CD4-positive, alpha-beta T cell (primary cell): ENCODE results near the gene DYRK1A. TPM values are rescaled to one million over a fixed set of nuclear protein-coding genes. Genes with fewer than 3 reads are reported as not detected.

Experiments
- ATAC-seq: fragments of 200-7000 bp; cut with Tn5 transposase; one replicate; pipeline ENCODE4 v1.10.0; 2022; ENCODE audit warnings: mild to moderate bottlenecking; ENCODE audit not compliant: poor library complexity
- CTCF ChIA-PET: fragments of 350-600 bp; sonication (Branson Sonifier 250); formaldehyde crosslinking; loops from one replicate; lab custom pipeline; 2021; ENCODE audit warnings: antibody characterized with exemption, inconsistent platforms; lab: Charles Lee
- POLR2A ChIA-PET: fragments of 350-600 bp; sonication (Branson Sonifier 250); formaldehyde crosslinking; loops from one replicate; lab custom pipeline; 2021; ENCODE audit warnings: antibody characterized with exemption, inconsistent platforms; lab: Charles Lee
- DNase-seq, 14 experiments: peaks; one replicate each; pipeline ENCODE4 v3.0.0-alpha.2; 2013 to 2020; ENCODE audit warnings: mixed read lengths in 2 of 14
- H3K27ac ChIP-seq, 2 donors: one replicate each; pipeline versions ENCODE4 v1.5.1 to v1.7.0; 2013; ENCODE audit warnings: low read length in 2 of 2, low read depth in 1 of 2, mild to moderate bottlenecking in 1 of 2
- H3K27me3 ChIP-seq, 2 experiments: 1 replicate in 1 of 2; 2 replicates in 1 of 2; pipeline versions ENCODE4 v1.6.1 to v1.7.0; 2013; ENCODE audit warnings: low read length in 2 of 2, control low read depth in 1 of 2, mild to moderate bottlenecking in 1 of 2, moderate library complexity in 1 of 2; ENCODE audit not compliant: insufficient read depth in 2 of 2, control insufficient read depth in 1 of 2
- H3K36me3 ChIP-seq: one replicate; pipeline ENCODE4 v1.6.1; 2013; ENCODE audit warnings: low read length, control low read depth; ENCODE audit not compliant: insufficient read depth
- H3K4me1 ChIP-seq: one replicate; pipeline ENCODE4 v1.6.1; 2013; ENCODE audit warnings: low read length, control low read depth; ENCODE audit not compliant: insufficient read depth
- H3K4me3 ChIP-seq: one replicate; pipeline ENCODE4 v1.5.1; 2013; ENCODE audit warnings: mild to moderate bottlenecking, low read length, moderate library complexity
- H3K9me3 ChIP-seq, 2 experiments: 1 replicate in 1 of 2; 2 replicates in 1 of 2; pipeline versions ENCODE4 v1.6.1 to v1.7.0; 2013; ENCODE audit warnings: low read length in 2 of 2, mild to moderate bottlenecking in 2 of 2, control low read depth in 1 of 2, moderate library complexity in 1 of 2; ENCODE audit not compliant: control insufficient read depth in 1 of 2, insufficient read depth in 1 of 2
- H3K27ac Mint-ChIP-seq: one replicate; pipeline ENCODE4 v1.8.0; 2020; ENCODE audit warnings: mixed read lengths
- H3K27me3 Mint-ChIP-seq: one replicate; pipeline ENCODE4 v1.8.0; 2021; ENCODE audit warnings: mixed read lengths
- H3K36me3 Mint-ChIP-seq: one replicate; pipeline ENCODE4 v1.8.0; 2021; ENCODE audit warnings: low read depth, mixed read lengths
- H3K4me1 Mint-ChIP-seq: one replicate; pipeline ENCODE4 v1.8.0; 2021; ENCODE audit warnings: low read depth, mixed read lengths
- H3K4me3 Mint-ChIP-seq: one replicate; pipeline ENCODE4 v1.8.0; 2020; ENCODE audit warnings: mild to moderate bottlenecking, mixed read lengths
- H3K9me3 Mint-ChIP-seq: one replicate; pipeline ENCODE4 v1.8.0; 2020; ENCODE audit warnings: mixed read lengths
- intact Hi-C, 2 experiments: fragments of 100-400 bp; cut with DNase I in 1 of 2; cut with micrococcal nuclease in 1 of 2; formaldehyde crosslinking; loops; one replicate each; pipeline versions ENCODE4 v1.15.1 to v1.9.0; 2023 to 2025; cut with DNase I, micrococcal nuclease
- total RNA-seq, 174 experiments: library from RNA in 2 of 174; stranded (reverse) in 2 of 174; gene quantifications; one replicate each; pipeline ENCODE4 v1.2.3 and lab custom pipeline; 2021 to 2026
- TF ChIP-seq, protein P1 (sequence below): fragments of 200-600 bp; IDR thresholded peaks from one replicate; pipeline ENCODE4 v1.8.0; 2022; ENCODE audit warnings: antibody characterized with exemption, mild to moderate bottlenecking

Gene DYRK1A
- total RNA-seq, 2 experiments from 2014 or later, result 135 to 145 TPM

DNA sequence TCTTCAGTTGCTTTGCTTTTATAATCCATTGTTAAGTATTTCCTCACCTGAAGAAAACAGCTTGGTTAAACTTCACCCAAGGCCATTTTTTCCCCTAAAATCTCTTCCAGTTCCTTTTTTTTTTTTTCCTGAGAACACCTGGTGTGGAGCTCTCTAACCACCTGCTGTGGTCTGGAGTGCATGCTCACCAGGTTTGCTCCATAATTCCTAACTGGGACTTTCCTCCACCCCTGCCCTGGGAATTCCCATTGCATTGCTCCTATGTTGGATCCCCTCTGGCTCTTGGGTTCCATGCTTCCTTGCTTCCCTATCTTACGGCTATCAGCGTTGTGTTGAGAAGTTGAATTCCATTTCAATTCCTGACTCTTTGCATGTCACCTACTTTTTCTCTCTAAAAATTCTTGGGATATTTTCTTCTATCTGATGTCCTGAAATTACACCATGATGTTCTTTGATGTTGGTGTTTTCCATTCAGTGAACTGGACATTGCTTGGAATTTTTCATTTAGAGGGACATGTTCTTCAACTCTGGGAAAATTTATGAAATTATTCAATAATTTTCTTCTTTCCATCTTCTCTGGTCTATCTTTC, 19.6 kb upstream of the DYRK1A start:
- H3K27ac ChIP-seq, result no peak overlapping the region
- Mint-ChIP-seq H3K4me1 (no peaks in the 10 kb centered on the region), H3K27me3 (no peaks in the 10 kb centered on the region), H3K4me3 (no peak overlapping the region), H3K9me3 (peaks cover 15% of the 10 kb centered on the region), H3K36me3 (peaks cover 7% of the 10 kb centered on the region), H3K27ac (no peak overlapping the region)
- ATAC-seq (no peak), DNase-seq (no peak)
- ChIA-PET CTCF (no interaction called here), POLR2A (interaction anchor here (1.9 kb wide), 1 partner anchor 19 kb away, joined by 3 read pairs; no protein-coding TSS in a partner anchor)
- no peak overlapping the region for H3K4me3 ChIP-seq
- H3K27me3 ChIP-seq, result no peaks in the 10 kb centered on the region
- H3K36me3 ChIP-seq, result no peaks in the 10 kb centered on the region
- peaks cover 12 to 26% of the 10 kb centered on the region in 2 experiments for H3K9me3 ChIP-seq
- TF ChIP-seq, protein P1, sequence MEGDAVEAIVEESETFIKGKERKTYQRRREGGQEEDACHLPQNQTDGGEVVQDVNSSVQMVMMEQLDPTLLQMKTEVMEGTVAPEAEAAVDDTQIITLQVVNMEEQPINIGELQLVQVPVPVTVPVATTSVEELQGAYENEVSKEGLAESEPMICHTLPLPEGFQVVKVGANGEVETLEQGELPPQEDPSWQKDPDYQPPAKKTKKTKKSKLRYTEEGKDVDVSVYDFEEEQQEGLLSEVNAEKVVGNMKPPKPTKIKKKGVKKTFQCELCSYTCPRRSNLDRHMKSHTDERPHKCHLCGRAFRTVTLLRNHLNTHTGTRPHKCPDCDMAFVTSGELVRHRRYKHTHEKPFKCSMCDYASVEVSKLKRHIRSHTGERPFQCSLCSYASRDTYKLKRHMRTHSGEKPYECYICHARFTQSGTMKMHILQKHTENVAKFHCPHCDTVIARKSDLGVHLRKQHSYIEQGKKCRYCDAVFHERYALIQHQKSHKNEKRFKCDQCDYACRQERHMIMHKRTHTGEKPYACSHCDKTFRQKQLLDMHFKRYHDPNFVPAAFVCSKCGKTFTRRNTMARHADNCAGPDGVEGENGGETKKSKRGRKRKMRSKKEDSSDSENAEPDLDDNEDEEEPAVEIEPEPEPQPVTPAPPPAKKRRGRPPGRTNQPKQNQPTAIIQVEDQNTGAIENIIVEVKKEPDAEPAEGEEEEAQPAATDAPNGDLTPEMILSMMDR, result no peak
- H3K4me1 ChIP-seq, result no peaks in the 10 kb centered on the region
- intact Hi-C loops, result no loop called here

DNA sequence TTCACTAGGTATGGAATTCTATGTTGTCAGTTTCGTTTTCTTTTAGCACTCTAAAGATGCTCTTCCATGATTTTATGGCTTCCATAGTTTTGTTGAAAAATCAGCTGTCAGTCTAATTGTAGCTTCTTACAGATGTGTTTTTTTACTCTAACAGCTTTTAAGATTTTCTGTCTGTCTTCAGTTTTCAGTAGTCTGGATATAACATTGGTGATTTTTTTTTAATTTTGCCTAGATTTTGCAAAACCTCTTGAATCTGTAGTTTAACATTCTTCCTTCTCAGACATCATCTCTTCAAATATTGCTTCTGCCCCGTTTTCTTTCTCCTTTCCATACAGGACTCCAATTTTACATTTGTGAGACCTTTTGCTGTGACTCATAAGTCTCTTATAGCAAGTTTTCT, 17.9 kb upstream of the DYRK1A start:
- ATAC-seq, result no peak
- no peaks in the 10 kb centered on the region for H3K4me1 ChIP-seq
- Mint-ChIP-seq H3K4me3 (no peak overlapping the region), H3K27me3 (peaks cover 3% of the 10 kb centered on the region), H3K27ac (no peak overlapping the region), H3K4me1 (no peaks in the 10 kb centered on the region), H3K36me3 (peaks cover 7% of the 10 kb centered on the region), H3K9me3 (peaks cover 15% of the 10 kb centered on the region)
- TF ChIP-seq, protein P1, result no peak
- CTCF ChIA-PET, result no interaction called here
- POLR2A ChIA-PET, result no interaction called here
- H3K27me3 ChIP-seq, result peaks cover 0 to 4% of the 10 kb centered on the region in 2 experiments
- no peak overlapping the region for H3K4me3 ChIP-seq
- no peaks in the 10 kb centered on the region for H3K36me3 ChIP-seq
- no peak overlapping the region for H3K27ac ChIP-seq
- intact Hi-C loops, result no loop called here
- peaks cover 12 to 26% of the 10 kb centered on the region in 2 experiments for H3K9me3 ChIP-seq
- DNase-seq, result peak in 1 of 14 experiments; percentile 23

DNA sequence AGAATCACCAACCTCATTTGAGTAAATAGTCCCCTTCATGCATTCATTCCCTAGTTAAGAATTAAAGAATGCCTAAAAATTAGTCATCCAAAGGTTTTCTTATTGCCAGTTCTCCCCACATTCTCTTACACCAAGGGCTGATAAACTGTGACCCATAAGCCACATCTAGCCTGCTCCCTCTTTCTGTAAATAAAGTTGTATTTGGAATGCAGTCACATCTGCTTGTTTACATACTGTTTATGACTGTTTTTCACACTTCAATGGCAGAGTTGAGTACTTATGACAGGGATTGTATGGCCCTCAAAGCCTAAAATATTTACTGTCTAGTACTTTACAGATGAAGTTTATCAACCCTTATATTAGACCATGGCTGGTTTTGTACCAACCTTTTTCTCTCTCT, 16.1 kb upstream of the DYRK1A start:
- no peak overlapping the region for H3K4me3 ChIP-seq
- ATAC-seq, result no peak
- intact Hi-C loops, result loop anchor here in 1 of 2 experiments (5.0 kb wide), 1 partner anchor 63 kb away; no protein-coding TSS in a partner anchor
- no peak overlapping the region for H3K27ac Mint-ChIP-seq
- H3K27ac ChIP-seq, result no peak overlapping the region
- H3K36me3 ChIP-seq, result no peaks in the 10 kb centered on the region
- CTCF ChIA-PET, result no interaction called here
- peaks cover 7% of the 10 kb centered on the region for H3K36me3 Mint-ChIP-seq
- peaks cover 15% of the 10 kb centered on the region for H3K9me3 Mint-ChIP-seq
- H3K4me1 ChIP-seq, result no peaks in the 10 kb centered on the region
- peaks cover 0 to 4% of the 10 kb centered on the region in 2 experiments for H3K27me3 ChIP-seq
- POLR2A ChIA-PET, result no interaction called here
- TF ChIP-seq, protein P1, result no peak
- peaks cover 7% of the 10 kb centered on the region for H3K27me3 Mint-ChIP-seq
- no peak for DNase-seq
- peaks cover 12 to 26% of the 10 kb centered on the region in 2 experiments for H3K9me3 ChIP-seq
- H3K4me1 Mint-ChIP-seq, result no peaks in the 10 kb centered on the region
- H3K4me3 Mint-ChIP-seq, result no peak overlapping the region
